ENCODE data around the gene ARID3A.

The ARID3A gene

DNA sequence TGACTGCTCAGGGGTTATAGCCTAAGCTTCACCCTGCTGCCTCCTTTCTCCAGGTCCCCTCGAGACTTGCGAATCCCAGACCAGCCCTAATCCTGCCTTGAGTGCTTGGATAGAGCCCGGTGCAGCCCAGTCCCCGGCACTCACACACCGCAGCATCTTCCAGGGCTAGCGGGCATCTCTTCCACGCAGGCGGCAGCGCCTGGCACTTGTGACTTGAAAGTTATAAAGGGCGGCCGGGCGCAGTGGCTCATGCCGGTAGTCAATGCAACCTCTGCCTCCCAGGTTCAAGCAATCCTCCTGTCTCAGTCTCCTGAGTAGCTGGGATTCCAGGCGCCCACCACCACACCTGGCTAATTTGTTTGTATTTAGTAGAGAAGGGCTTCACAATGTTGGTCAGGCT is 60.2 kb downstream of the ARID3A start:
- FAIRE-seq (no peak), DNase-seq (ENCODE audit: low spot score) (no peak)

DNA sequence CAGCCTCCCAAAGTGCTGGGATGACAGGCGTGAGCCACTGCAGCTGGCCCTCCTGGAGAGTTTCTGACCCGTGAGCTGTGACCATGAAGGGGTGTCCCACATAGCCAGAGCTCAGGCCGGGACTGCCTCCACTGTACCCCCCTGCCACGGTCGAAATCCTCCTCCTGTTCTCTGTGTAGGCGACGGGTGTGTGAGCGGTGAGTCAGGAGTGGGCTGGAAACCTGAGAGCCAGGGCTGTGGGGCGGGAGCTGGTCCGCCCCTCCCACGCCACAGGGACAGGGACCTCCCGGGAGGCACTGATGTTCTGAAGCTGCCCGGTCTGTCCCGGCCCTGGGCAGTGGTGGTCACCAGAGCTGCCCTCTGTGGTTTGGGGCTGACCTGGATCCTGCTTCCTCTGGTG is 62.2 kb downstream of the ARID3A start:
- FAIRE-seq = peak; percentile 86
- peak; percentile 70 for DNase-seq (ENCODE audit: low spot score)

DNA sequence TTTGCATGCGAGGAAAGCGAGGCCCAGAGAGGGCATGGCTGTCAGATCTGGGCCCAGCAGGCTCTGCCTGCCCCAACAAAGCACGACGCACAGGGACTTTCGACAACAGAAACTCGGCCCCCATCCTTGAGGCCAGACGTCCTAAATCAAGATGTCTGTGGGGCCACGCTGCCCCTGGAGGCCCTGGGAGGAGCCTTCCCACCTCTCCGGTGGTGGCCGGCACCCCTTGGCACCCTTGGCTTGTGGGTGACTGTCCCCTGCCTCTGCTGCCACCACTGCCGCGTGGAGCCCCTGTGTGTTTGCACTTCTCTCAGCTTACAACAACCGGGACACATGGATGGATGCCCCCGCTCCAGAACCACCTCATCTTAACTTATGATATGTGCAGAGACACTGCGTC is 62.7 kb downstream of the ARID3A start:
- DNase-seq (ENCODE audit: low spot score) (no peak), FAIRE-seq (no peak)

DNA sequence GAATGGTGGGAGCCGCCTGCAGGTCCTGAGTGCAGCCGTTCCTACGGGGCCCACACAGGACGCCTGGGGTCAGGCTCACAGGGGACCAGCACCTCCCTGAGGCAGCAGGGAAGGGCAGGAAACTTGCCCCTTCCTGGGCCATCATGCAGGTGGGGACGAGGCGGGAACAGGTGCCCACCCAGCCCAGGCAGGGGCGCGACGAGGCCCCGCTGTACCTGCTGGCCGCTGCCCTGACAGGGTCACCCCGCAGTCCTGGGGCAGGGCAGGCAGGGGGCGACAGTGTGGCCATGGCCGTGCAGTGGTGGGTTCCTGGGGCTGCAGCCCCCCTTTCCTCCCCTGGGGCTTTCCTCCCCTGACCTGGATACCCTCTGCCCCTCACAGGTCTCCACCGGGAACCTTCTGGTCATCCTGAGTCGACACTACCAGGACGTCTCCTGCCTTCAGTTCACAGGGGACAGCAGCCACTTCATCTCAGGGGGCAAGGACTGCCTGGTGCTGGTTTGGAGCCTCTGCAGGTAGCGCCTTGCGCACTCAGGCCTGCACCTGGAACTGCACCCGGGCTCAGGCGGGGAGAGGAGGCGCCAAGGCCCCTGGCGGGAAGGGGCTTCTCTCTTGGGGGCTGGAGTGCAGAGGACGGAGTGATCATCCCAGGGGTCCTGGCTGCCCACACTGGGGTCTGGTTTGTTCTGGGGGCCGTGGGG is 63.7 kb downstream of the ARID3A start:
- FAIRE-seq (no peak), DNase-seq (ENCODE audit: low spot score) (no peak)

DNA sequence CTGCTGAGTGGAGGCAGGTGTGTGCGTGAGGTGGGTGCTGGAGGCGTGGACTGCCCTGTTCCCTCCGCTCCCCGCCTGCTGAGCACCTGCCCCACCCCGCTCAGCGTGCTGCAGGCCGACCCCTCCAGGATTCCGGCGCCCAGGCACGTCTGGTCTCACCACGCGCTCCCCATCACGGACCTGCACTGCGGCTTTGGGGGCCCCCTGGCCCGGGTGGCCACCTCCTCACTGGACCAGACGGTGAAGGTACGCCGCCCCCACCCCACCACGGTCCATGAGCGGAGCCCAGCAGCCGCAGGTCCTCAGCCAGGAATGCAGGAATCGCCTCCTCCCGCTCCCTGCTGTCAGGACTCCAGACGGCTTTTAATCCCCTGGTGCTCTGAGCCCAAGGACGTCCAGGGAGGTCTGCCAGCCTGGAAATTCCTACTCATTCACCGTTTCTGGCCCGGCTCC is 64.3 kb downstream of the ARID3A start:
- no peak for DNase-seq (ENCODE audit: low spot score)
- no peak for FAIRE-seq

DNA sequence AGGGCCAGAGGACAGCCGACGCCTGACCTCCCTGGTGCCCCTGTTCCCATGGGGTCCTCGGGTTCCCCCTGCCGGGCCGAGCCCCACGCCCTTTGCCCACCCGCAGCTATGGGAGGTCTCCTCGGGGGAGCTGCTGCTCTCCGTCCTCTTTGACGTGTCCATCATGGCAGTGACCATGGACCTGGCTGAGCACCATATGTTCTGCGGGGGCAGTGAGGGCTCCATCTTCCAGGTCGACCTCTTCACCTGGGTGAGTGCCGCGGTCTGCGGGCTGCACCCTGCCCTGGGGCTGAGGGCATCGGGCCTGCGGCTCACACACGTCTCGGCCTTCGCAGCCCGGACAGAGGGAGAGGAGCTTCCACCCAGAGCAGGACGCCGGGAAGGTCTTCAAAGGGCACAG is 64.9 kb downstream of the ARID3A start:
- no peak for FAIRE-seq
- no peak for DNase-seq (ENCODE audit: low spot score)

DNA sequence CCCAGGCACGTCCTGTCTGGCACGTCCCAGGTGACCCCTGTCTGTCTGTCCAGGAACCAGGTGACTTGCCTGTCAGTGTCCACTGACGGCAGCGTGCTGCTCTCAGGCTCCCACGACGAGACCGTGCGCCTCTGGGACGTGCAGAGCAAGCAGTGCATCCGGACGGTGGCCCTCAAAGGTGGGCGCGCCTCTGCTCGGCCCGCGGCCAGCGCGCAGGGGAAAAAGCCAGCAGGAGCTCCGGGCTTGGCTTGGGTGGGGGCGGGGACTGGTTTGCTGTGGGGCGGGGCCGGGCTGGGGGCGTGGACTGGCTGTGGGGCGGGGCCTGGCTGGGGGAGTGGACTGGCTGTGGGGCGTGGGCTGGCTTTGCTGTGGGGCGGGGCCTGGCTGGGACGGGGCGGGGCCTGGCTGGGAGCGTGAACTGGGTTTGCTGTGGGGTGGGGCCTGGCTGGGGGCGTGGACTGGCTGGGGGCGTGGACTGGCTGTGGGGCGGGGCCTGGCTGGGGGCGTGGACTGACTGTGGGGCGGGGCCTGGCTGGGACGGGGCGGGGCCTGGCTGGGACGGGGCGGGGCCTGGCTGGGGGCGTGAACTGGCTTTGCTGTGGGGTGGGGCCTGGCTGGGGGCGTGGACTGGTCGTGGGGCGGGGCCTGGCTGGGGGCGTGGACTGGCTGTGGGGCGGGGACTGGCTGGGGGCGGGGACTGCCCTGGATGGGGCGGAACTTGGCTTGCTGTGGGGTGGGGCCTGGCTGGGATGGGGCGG is 65.5 kb downstream of the ARID3A start:
- DNase-seq (ENCODE audit: low spot score) (peak; percentile 5), FAIRE-seq (no peak)

DNA sequence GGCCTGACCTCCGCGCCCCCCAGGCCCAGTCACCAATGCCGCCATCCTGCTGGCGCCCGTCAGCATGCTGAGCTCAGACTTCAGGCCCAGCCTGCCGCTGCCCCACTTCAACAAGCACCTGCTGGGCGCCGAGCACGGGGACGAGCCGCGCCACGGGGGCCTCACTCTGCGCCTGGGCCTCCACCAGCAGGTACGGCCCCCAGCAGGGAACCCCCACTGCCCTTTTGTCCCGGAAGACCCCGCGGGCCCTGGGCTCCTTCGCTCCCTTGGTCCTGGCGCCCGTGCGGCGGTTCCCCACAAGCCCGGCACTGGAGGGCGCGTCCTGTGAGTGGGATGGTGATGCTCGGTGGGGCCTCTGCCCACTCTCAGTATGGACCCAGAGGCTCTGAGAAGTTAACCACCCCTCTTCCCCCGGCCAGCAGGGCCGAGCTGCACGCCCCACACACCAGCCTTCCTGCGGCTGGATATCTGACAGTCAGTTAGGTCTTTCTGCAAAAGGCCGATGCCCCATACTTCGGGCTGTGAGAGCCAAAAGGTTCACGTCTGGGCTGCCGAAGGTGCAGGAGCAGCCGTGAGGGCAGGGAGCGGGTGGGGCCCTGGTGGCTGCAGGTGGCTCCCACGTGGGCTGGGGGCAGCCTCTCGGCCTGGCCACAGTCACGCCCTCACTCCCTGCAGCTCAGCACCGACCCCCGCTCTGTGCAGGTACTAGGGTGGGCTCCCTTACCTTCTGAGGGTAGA is 66.3 kb downstream of the ARID3A start:
- DNase-seq (ENCODE audit: low spot score) (no peak), FAIRE-seq (no peak)

DNA sequence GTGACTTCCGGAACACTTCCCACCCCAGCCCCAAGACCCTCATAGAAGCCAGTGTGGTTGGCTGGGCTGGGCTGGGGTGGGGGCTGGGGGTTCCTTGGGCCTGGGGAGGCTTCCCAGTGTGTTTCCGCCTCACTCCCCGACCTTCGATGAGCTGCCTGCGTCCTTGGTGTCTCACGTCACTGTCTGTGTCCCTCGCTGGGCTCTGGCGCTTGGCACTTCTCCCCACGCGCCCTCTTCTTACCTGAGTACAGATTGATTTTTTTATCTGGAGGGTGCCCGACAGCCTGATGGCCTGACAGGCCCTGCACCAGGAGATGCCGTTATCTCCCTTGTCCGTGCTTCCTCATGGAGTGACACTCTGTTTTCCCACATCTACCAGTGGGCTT is 66.8 kb downstream of the ARID3A start:
- FAIRE-seq = no peak
- DNase-seq (ENCODE audit: low spot score) = no peak

DNA sequence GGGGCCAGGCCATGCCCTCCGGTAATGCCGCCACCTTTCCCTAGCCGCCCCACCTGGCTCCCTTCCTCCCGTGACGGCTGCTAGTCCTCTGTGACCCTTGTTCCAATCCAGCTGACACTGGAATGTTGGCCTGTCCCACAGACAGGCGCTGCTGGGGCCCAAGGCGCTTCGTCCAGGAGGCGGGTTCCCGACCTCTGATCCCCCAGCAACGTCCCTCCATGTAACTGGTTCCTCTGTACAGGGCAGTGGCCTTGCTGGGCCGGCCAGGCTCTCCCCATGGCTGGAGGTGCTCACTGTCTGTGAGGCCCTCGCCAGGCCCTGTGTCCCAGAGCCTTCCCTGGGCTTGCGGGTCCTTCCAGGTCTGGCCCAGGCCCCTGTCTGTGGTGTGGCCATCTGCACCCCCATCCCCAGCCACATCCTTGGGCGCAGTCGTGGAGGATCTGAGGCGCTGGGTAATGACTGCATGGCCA is 67.6 kb downstream of the ARID3A start:
- no peak for FAIRE-seq
- DNase-seq (ENCODE audit: low spot score) = no peak

DNA sequence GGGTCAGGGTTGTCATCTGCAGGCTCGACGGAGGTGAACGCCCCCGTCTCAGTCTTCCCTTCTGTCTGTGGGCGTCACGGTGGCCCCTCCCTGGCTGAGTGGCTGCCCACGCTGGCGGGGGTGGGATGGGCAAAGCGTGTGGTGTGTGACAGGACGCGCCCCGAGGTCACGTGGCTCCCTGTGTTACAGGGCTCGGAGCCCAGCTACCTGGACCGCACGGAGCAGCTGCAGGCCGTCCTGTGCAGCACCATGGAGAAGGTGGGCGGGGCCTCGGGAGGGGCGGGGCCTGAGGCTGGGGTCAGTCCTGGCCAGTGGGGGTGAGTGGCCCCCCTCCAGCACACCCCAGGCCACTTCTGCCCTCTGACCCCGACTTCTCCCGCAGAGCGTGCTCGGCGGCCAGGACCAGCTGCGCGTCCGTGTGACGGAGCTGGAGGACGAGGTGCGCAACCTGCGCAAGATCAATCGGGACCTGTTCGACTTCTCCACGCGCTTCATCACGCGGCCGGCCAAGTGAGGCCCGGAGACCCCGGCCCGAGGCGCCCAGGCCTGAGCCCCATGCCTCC is 68.1 kb downstream of the ARID3A start:
- no peak for FAIRE-seq
- no peak for DNase-seq (ENCODE audit: low spot score)

DNA sequence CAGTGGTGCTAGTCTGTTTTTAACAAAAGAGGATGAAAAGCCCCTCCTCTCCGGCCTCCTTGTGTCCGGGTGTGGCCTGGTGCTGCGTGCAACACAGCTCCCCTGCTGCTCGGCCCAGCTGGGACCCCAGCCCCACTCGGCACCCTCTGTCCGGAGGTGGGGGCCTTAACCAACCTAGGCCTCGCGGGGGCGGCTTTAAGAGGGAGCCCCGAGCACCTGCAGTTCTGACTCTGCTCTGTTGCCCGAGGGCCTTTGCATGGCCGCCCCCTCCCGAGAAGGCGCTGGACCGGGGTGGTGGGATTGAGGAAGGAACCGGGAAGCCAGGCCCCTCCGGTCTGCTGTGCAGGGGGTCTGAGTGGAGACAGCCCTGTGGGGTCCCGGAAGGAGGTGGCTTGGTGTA is 68.7 kb downstream of the ARID3A start:
- FAIRE-seq (no peak), DNase-seq (ENCODE audit: low spot score) (no peak)

DNA sequence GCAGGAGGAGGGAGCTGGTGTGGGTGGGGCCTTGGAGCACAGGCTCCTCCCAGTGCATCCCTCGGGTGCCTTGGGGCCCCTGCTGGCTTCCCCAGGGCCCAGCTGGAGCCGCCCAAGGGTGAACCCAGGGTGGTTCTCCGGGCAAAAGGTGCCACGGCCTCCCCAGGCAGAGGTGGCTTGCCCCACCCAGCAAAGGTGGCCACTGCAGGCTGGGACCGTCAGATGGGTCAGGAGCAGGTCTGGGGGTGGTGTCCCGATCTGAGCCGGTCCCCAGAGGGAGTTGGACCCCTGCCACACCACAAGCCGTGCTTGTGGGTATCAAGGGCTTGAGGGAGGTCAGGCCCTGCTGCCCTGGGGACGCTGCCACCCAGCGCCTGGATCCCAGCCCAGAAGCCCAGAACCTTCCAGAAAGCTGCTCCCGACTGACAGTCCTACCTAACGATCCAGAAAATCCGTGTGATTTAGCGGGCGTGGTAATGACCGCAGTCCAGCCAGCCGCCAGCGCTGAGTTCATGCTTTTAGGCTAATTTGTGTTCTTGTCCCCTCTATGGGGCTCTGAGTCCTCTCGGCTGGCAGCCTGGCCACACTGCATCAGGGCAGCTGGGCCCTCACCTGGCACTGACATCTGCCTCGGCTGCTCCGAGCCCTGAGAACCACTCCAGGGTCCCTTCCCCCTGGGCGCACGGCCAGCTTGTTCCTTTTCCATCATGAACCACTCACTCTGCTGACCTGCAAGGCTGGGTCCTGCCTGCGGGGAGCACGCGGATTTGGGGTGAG is 69.4 kb downstream of the ARID3A start:
- FAIRE-seq (peak; percentile 96), DNase-seq (ENCODE audit: low spot score) (peak; percentile 93)

DNA sequence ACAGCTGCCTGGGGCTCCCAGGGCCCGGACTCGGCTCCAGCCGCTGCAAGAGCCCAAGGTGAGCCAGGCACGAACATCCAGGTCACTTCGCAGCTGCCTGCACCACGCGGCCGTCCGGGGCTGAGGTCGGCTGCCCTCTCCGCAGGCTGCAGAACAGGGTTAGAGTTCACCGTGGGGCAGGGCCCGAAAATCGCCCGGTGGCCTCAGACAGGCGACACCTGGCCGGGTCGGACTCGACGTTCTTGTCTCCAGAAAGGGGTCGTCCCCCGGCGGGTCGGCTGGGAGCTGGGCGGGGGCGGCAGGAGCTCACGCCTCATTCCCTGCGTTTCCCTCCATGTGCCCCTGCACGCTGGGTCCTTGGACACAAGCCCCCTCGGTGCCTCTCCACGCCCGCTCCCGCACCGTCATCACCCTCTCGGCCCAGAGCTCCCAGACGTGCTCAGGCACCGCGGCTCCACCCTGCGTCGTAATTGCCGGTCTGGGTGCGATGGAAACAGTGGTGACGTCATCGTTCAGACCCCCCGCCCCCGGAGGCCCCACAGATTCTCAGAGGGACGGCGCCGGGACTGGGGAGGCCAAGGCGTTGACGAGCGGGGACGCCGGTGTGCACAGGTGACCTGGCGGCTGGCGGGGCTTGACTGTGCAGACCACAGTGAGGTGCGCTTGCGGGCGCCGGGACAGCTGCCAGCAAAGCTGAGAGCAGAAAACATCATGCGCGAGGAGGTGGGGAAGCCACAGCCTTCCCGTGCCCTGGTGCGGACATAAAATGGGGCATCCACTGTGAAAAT is 70.4 kb downstream of the ARID3A start:
- FAIRE-seq (no peak), DNase-seq (ENCODE audit: low spot score) (peak; percentile 47)

DNA sequence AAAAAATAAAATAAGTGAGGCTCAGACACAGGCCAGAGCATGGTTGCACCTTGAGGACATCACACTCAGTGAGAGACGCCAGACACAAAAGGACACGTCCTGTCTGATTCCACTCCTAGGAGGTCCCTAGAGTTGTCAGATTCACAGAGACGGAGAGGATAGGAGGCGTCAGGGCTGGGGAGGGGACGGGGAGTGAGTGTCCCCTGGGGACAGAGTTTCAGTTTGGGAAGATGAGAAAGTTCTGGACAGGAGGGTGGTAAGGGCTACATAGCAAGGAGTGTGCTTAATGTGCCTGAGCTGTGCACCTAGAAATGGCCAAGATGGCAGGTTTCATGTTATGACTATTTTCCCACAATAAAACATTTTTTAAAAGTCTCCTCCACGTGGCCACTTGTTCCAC is 72.2 kb downstream of the ARID3A start:
- FAIRE-seq (no peak), DNase-seq (ENCODE audit: low spot score) (no peak)

DNA sequence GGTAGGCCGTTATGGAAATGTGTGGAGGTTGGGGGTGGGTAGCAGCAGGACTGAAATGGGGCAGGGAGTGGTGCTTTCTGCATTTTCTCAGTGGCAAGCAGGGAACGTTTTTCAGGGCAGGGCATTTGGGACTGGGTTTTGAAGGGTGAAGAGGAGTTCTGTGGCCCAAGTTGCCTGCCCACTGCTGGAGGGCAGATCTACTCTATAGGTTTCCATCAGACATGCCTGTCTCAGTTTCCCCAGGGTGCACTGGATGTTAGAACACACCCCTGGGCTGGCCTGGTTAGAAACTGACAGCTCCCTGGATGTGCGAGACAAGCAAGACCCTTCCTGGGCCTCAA is 73.5 kb downstream of the ARID3A start:
- no peak for DNase-seq (ENCODE audit: low spot score)
- FAIRE-seq = no peak

DNA sequence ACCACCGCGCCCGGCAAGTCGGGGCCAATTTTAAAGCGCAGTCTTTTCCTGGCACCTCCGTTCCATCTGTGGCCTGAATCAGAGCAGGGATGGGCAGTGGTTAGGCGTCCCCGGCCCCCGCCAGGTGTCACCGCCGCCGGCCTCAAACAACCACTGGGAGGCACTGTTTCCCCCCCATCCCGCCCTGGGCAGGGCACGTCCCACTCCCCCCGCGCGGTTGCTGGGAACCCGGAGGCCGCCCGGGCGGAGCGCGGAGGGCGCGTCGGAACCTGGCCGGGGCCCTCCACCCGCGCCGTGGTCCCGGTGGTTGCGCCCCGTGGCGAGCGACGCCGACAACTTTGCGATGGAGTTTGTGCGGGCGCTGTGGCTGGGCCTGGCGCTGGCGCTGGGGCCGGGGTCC is 74.3 kb downstream of the ARID3A start, which contains the start of gene GRIN3B:
Gene GRIN3B, plus strand, starts transcription at position 325 of the 400 bp plus-strand sequence. Its CDS starts 19 bp downstream, at position 344.
- no peak for DNase-seq (ENCODE audit: low spot score)
- FAIRE-seq = no peak

DNA sequence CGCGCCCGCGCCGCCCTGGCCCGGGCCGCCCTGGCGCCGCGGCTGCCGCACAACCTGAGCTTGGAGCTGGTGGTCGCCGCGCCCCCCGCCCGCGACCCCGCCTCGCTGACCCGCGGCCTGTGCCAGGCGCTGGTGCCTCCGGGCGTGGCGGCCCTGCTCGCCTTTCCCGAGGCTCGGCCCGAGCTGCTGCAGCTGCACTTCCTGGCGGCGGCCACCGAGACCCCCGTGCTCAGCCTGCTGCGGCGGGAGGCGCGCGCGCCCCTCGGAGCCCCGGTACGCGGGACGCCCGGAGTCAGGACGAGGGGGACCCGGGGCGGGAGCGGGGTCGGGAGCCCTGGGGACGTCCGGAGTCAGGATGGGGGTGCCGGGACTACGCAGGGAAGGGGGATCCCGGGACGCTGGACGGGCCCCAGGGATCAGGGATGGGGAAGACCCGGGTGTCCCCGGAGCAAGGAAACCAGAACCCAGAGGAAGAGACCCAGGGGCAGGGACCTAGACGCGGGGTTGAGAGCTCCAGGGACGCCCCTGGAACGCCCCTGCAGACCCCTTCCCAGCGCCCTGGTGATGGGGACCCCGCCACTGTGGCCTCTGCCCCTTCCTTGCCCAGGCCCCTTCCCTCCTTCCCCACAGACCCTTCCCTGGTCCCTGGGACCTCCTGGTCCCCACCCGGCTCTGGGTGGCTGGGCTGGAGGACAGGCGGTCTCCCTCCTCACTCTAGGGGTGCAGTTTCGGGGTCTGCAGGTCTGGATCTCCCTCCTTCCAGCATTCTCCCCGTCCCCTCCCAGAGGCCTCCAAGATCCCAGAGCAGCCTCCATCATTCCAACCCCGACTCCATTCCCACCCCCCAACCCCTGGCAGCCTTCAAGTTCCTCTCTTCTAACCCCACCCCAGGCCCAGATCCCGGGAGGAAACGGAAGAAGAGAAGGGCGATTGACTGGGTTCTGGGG is 75.0 kb downstream of the ARID3A start:
- FAIRE-seq = no peak

DNA sequence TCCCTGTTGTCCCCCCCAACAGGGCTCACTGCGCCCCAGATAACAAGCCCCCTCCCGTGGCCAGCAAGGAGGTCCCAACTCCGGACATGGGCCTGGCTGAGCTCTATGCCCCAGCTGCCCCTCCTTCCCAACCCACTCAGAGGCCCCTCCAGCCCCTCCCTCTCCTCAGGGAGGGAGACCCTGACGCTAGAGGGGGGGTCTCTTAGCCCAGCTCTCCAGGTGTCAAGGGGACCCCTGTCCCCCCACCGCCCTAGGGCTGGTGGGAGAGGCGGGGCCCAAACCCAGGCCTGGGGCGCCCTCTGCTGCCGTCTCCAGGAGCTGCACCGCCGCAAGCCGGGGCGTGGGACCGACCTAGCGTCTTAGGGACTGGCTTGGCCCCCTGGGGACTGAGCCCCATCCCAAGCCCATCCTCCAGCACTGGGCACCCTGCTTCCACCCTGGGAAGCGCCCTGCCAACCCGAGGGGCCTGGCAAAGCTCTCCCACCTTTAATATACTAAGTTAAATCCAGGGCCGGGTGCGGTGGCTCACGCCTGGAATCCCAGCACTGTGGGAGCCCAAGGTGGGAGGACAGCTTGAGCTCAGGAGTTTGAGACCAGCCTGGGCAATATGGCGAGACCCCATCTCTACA is 75.8 kb downstream of the ARID3A start:
- DNase-seq (ENCODE audit: low spot score) = no peak

More for the DNA sequence above, 75.0 kb downstream of the ARID3A start:
- no peak for DNase-seq (ENCODE audit: low spot score)

More for the DNA sequence above, 75.8 kb downstream of the ARID3A start:
- no peak for FAIRE-seq

All from RCC 7860 (cell line).